ENCODE results near the gene PEAK3.

PEAK3 gene

GRCh38 chr19:2270423-2271233 lies 11.3 kb downstream of the PEAK3 start:
- peak; percentile 52 for DNase-seq
- H3K36me3 ChIP-seq (replicated peaks; ENCODE audit: insufficient read depth, low read length): peaks cover 17% of the 10 kb centered on the region
- H4K20me1 ChIP-seq (ENCODE audit: insufficient read depth, low read length): peaks cover 38% of the 10 kb centered on the region
- no peaks in the 10 kb centered on the region for H3K9me2 ChIP-seq (replicated peaks; ENCODE audit: insufficient read depth, low read length)
- H3F3A ChIP-seq (ENCODE audit: insufficient read depth, low read length): peaks cover 53% of the 10 kb centered on the region
- peak overlapping the region; percentile 97 for H3K9ac ChIP-seq (ENCODE audit: low read length)
- H3K9me3 ChIP-seq (replicated peaks; ENCODE audit: insufficient read depth, low read length): no peaks in the 10 kb centered on the region
- H3K79me2 ChIP-seq (ENCODE audit: low read length): peaks cover 72% of the 10 kb centered on the region
- peak overlapping the region; percentile 91 for H3K4me2 ChIP-seq (ENCODE audit: low read depth, low read length)
- TF ChIP-seq CTCF (IDR thresholded peaks at IDR 0.05; ENCODE audit: low read length): no peak
- no peak for TF ChIP-seq EZH2 (optimal IDR thresholded peaks at IDR 0.05; ENCODE audit: low read depth, low read length)
- no peak for TF ChIP-seq EZH2phosphoT487 (IDR thresholded peaks at IDR 0.05; ENCODE audit: low read length)
- peak overlapping the region; percentile 98 for H3K4me3 ChIP-seq (ENCODE audit: low read length)
- H3K27ac ChIP-seq (ENCODE audit: low read length): peak overlapping the region; percentile 83
- H3K27me3 ChIP-seq (replicated peaks; ENCODE audit: insufficient read depth, low read length): no peaks in the 10 kb centered on the region
- peaks cover 40% of the 10 kb centered on the region for H3K4me1 ChIP-seq (ENCODE audit: low read length)
- H2AFZ ChIP-seq (ENCODE audit: low read length): no peak overlapping the region

DNA sequence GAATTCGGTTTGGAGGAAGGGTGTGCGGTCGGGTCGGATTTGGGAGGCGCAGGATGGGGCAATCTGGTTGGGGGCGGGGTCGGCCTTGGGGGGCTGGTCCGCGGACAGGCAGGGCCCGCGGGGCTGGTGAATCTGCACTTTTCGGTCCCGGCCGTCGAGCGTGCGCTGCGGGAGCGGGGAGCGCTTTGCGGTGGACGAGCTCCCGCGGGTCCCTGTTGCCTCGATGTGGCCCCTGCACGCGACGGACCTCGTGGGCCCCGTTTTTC lies 11.9 kb downstream of the PEAK3 start:
- H3K36me3 ChIP-seq (replicated peaks; ENCODE audit: insufficient read depth, low read length): peaks cover 17% of the 10 kb centered on the region
- H3F3A ChIP-seq (ENCODE audit: insufficient read depth, low read length): peaks cover 53% of the 10 kb centered on the region
- peak overlapping the region; percentile 83 for H3K27ac ChIP-seq (ENCODE audit: low read length)
- H3K4me2 ChIP-seq (ENCODE audit: low read depth, low read length): peak overlapping the region; percentile 79
- H3K4me1 ChIP-seq (ENCODE audit: low read length): peaks cover 40% of the 10 kb centered on the region
- H3K79me2 ChIP-seq (ENCODE audit: low read length): peaks cover 68% of the 10 kb centered on the region
- H3K27me3 ChIP-seq (replicated peaks; ENCODE audit: insufficient read depth, low read length): no peaks in the 10 kb centered on the region
- no peaks in the 10 kb centered on the region for H3K9me2 ChIP-seq (replicated peaks; ENCODE audit: insufficient read depth, low read length)
- H3K9me3 ChIP-seq (replicated peaks; ENCODE audit: insufficient read depth, low read length): no peaks in the 10 kb centered on the region
- H3K9ac ChIP-seq (ENCODE audit: low read length): peak overlapping the region; percentile 97
- TF ChIP-seq CTCF (IDR thresholded peaks at IDR 0.05; ENCODE audit: low read length) (no peak), EZH2 (optimal IDR thresholded peaks at IDR 0.05; ENCODE audit: low read depth, low read length) (no peak), EZH2phosphoT487 (IDR thresholded peaks at IDR 0.05; ENCODE audit: low read length) (no peak)
- peak overlapping the region; percentile 98 for H3K4me3 ChIP-seq (ENCODE audit: low read length)
- H2AFZ ChIP-seq (ENCODE audit: low read length): no peak overlapping the region
- DNase-seq: peak; percentile 46
- peaks cover 38% of the 10 kb centered on the region for H4K20me1 ChIP-seq (ENCODE audit: insufficient read depth, low read length)

DNA sequence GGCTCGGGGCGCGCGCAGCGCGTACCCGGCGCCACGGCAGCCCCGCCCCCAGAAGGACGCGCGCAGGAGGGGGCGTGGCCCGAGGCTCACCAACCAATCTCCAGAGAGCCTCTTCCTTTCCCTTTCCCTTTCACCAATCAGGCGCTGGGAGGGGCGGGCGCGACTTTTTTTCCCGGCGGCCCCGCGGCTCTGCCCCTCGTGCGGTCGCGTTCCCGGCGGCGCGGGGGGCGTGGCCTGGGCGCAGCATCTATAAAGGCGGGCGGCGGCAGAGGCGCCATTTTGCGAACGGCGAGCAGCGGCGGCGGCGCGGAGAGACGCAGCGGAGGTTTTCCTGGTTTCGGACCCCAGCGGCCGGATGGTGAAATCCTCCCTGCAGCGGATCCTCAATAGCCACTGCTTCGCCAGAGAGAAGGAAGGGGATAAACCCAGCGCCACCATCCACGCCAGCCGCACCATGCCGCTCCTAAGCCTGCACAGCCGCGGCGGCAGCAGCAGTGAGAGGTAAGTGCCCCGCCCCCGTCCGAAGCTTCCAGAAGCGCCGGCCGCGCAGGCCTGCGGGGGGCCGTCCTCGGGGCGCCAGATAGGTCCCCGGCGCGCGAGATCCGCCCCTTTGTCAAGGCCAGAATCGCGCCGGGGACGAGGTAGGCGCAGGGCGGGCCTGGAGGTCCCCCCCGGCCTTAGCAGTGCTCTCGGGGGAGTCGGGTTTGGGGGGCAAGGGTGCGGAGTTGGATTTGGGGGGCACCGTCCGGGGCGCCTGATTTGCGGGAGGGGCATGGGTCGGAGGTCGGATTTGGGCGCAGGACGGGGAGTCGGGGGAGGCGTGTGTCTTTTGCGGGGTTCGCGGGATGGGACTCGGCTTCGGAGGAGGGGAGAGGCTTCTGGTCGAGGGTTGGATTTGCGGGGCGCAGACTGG lies 12.5 kb downstream of the PEAK3 start:
- H3K79me2 ChIP-seq (ENCODE audit: low read length): peaks cover 64% of the 10 kb centered on the region
- peak overlapping the region; percentile 83 for H3K27ac ChIP-seq (ENCODE audit: low read length)
- H3K36me3 ChIP-seq (replicated peaks; ENCODE audit: insufficient read depth, low read length): peaks cover 17% of the 10 kb centered on the region
- peak overlapping the region; percentile 98 for H3K4me3 ChIP-seq (ENCODE audit: low read length)
- DNase-seq: peak; percentile 98
- H3K9me2 ChIP-seq (replicated peaks; ENCODE audit: insufficient read depth, low read length): no peaks in the 10 kb centered on the region
- peak overlapping the region; percentile 97 for H3K9ac ChIP-seq (ENCODE audit: low read length)
- no peaks in the 10 kb centered on the region for H3K9me3 ChIP-seq (replicated peaks; ENCODE audit: insufficient read depth, low read length)
- no peak for TF ChIP-seq EZH2phosphoT487 (IDR thresholded peaks at IDR 0.05; ENCODE audit: low read length)
- peak; percentile 25; the same call in 1 of the 2 replicates for TF ChIP-seq CTCF (IDR thresholded peaks at IDR 0.05; ENCODE audit: low read length)
- H3K4me2 ChIP-seq (ENCODE audit: low read depth, low read length): peak overlapping the region; percentile 90; the same call in 1 of the 2 replicates
- H3K4me1 ChIP-seq (ENCODE audit: low read length): peaks cover 40% of the 10 kb centered on the region
- peak overlapping the region; percentile 68 for H2AFZ ChIP-seq (ENCODE audit: low read length)
- H3K27me3 ChIP-seq (replicated peaks; ENCODE audit: insufficient read depth, low read length): no peaks in the 10 kb centered on the region
- peaks cover 38% of the 10 kb centered on the region for H4K20me1 ChIP-seq (ENCODE audit: insufficient read depth, low read length)
- peaks cover 53% of the 10 kb centered on the region for H3F3A ChIP-seq (ENCODE audit: insufficient read depth, low read length)
